Measurements from ENCODE around the gene NCOA5. TPM values are rescaled to one million over a fixed set of nuclear protein-coding genes. Genes with fewer than 3 reads are reported as not detected.

Gene NCOA5
- 25.1 to 27.3 TPM (median 26.2 TPM) in 3 replicates for total RNA-seq
- long read RNA-seq, transcript NCOA5-201 (8 exons, 3,220 nt): major isoform, 10 of 33 reads
- long read RNA-seq, partial matches to known transcripts: 14 of 33 reads
- long read RNA-seq, other reads (novel, unspliced or antisense): 9 of 33 reads

DNA sequence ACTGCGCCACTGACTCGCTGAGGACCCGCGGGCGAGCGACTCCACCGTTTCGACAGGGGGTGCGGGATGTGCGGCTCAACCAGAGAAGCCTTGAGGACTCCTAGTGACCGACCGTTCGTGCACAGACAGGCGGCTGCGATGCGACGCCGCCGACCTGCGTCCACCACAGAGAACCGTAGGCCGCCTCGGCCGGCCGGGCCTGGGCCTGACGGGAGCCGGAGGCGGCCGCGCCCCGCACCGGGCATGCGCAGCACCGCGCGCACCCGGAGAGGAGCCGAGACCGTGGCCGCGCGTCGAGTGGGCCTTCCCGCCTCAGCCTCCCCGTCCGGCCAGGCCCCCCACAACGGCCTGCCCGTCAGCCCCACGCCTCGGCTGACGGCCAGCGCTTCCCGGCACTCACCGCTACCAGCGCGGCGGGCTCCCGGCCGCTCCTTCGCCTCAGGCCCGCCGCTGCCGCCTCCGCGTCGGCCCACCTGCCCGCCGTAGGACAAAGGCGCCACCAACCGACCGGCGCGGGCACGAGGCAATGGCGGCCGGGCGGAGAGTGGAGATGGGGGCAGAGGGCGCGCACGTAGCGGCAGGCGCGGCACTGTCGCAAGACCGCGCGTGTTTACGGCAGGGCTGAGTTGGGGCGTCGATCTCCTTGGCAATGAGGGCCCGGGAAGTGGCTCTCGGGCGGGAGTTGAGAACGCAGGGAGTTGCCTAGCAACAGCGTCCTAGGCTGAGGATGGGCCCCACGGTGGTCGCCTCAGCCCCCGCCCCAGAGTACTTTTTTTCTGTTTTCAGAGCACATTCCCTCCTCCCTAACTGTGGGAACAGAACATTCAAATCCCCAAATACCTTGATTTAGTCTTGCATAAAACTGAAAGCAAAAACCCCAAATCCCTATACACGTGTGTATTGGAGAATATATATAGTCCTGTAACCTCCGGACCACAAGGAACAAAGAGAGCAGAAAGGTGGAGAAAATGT is at the start of gene NCOA5:
Gene NCOA5, minus strand, starts transcription at position 546 of the 972 bp plus-strand sequence. CDS start 10,538 bp downstream, outside the sequence.
- no peaks in the 10 kb centered on the region for H3K36me3 Mint-ChIP-seq (ENCODE audit: low read depth)
- peaks cover 48% of the 10 kb centered on the region for H3K4me1 Mint-ChIP-seq (ENCODE audit: low read depth)
- peak; percentile 99 for DNase-seq (ENCODE audit: low spot score)
- no peaks in the 10 kb centered on the region for H3K27me3 Mint-ChIP-seq (ENCODE audit: low read depth)
- peak within 1 kb of the TSS; percentile 85 for H3K4me3 Mint-ChIP-seq (ENCODE audit: unreplicated experiment)
- H3K9me3 Mint-ChIP-seq (ENCODE audit: low read depth): no peaks in the 10 kb centered on the region
- peak within 1 kb of the TSS; percentile 95 for H3K27ac Mint-ChIP-seq (ENCODE audit: unreplicated experiment)
- peak; percentile 68 for TF ChIP-seq CTCF (IDR thresholded peaks at IDR 0.05)

DNA sequence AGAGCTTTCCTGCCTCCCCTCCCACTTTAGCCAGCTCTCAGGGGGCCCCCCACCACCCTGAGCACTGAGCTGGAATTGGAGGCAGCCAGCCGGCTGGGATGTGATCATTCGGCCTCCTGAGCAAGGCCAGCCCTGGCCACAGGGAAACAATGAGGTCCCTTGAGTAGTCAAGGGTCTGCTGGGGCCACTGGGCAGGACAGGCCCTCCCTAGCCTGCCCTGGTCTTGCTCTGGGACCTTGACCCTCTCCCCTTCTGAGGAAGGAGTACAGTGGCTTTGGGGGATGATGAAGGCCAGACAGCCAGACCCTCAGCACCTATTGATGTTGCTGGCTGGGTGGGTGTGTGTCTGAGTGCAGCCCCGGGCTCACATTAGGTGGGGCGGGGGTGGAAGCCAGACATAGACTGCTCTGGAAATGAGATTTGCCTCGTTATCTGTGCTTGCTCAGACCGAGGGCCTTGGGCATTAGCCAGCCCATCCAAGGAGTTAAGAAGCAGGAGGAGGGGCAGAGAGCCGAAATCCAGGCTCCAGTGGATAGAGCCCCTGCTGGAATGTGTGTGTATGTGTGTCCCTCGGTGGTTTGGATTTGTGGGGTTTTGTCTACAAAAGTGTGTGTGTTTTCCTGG is 49.6 kb upstream of the NCOA5 start:
- no peaks in the 10 kb centered on the region for H3K9me3 Mint-ChIP-seq (ENCODE audit: low read depth)
- no peak overlapping the region for H3K27ac Mint-ChIP-seq (ENCODE audit: unreplicated experiment)
- peaks cover 81% of the 10 kb centered on the region for H3K27me3 Mint-ChIP-seq (ENCODE audit: low read depth)
- no peak for TF ChIP-seq CTCF (IDR thresholded peaks at IDR 0.05)
- no peak overlapping the region for H3K4me3 Mint-ChIP-seq (ENCODE audit: unreplicated experiment)
- no peak for DNase-seq (ENCODE audit: low spot score)
- no peaks in the 10 kb centered on the region for H3K36me3 Mint-ChIP-seq (ENCODE audit: low read depth)
- no peaks in the 10 kb centered on the region for H3K4me1 Mint-ChIP-seq (ENCODE audit: low read depth)

- no peak overlapping the region for H3K4me3 Mint-ChIP-seq (ENCODE audit: unreplicated experiment)
- peaks cover 75% of the 10 kb centered on the region for H3K27me3 Mint-ChIP-seq (ENCODE audit: low read depth)
- H3K4me1 Mint-ChIP-seq (ENCODE audit: low read depth): peaks cover 2% of the 10 kb centered on the region
- no peak overlapping the region for H3K27ac Mint-ChIP-seq (ENCODE audit: unreplicated experiment)
- no peaks in the 10 kb centered on the region for H3K9me3 Mint-ChIP-seq (ENCODE audit: low read depth)
- TF ChIP-seq CTCF (IDR thresholded peaks at IDR 0.05): no peak
- DNase-seq (ENCODE audit: low spot score): no peak
- H3K36me3 Mint-ChIP-seq (ENCODE audit: low read depth): no peaks in the 10 kb centered on the region
Measured at GRCh38 chr20:46137816-46138215, 48.1 kb upstream of the NCOA5 start.

- peaks cover 8% of the 10 kb centered on the region for H3K4me1 Mint-ChIP-seq (ENCODE audit: low read depth)
Measured at GRCh38 chr20:46135856-46136633, 46.3 kb upstream of the NCOA5 start.

More at GRCh38 chr20:46135856-46136633, 46.3 kb upstream of the NCOA5 start:
- no peak overlapping the region for H3K27ac Mint-ChIP-seq (ENCODE audit: unreplicated experiment)
- no peaks in the 10 kb centered on the region for H3K36me3 Mint-ChIP-seq (ENCODE audit: low read depth)
- H3K4me3 Mint-ChIP-seq (ENCODE audit: unreplicated experiment): no peak overlapping the region
- no peak for TF ChIP-seq CTCF (IDR thresholded peaks at IDR 0.05)
- H3K9me3 Mint-ChIP-seq (ENCODE audit: low read depth): no peaks in the 10 kb centered on the region
- no peak for DNase-seq (ENCODE audit: low spot score)
- H3K27me3 Mint-ChIP-seq (ENCODE audit: low read depth): peaks cover 68% of the 10 kb centered on the region

All from chondrocyte (in vitro differentiated cells).